SK-N-SH treated with all-trans-retinoic acid at 6 μM for 48 hours (cell line): Measurements from ENCODE around the gene COL23A1.

Experiments
- ATAC-seq: fragments of 200-7000 bp; cut with Tn5 transposase; 3 replicates; pipeline ENCODE4 v1.9.1; 2020; ENCODE audit warnings: mild to moderate bottlenecking, moderate library complexity
- BACH2 ChIP-seq: fragments of 250-450 bp; sonication (Bioruptor Pico); IDR thresholded peaks from 2 replicates; pipeline ENCODE4 v1.9.0; 2021; ENCODE audit warnings: mild to moderate bottlenecking, borderline replicate concordance
- CREB5 ChIP-seq: fragments of 250-450 bp; sonication (Bioruptor Pico); IDR thresholded peaks from 2 replicates; pipeline ENCODE4 v1.5.1; 2020; ENCODE audit warnings: low read depth, mild to moderate bottlenecking, moderate library complexity
- CSDC2 ChIP-seq: fragments of 250-450 bp; sonication (Bioruptor Pico); IDR thresholded peaks from 2 replicates; pipeline ENCODE4 v1.5.0; 2020; ENCODE audit warnings: mild to moderate bottlenecking, moderate library complexity
- CSRNP3 ChIP-seq: fragments of 250-450 bp; sonication (Bioruptor Pico); IDR thresholded peaks from 2 replicates; pipeline ENCODE4 v1.5.1; 2021; ENCODE audit warnings: mild to moderate bottlenecking, moderate library complexity
- ESRRG ChIP-seq: fragments of 250-450 bp; sonication (Bioruptor Pico); IDR thresholded peaks from 2 replicates; pipeline ENCODE4 v1.6.1; 2021; ENCODE audit warnings: mild to moderate bottlenecking
- GLIS3 ChIP-seq: fragments of 250-450 bp; sonication (Bioruptor Pico); IDR thresholded peaks from 2 replicates; pipeline ENCODE4 v1.5.0; 2020; ENCODE audit warnings: mild to moderate bottlenecking, moderate library complexity
- ISL1 ChIP-seq: fragments of 250-450 bp; sonication (Bioruptor Pico); IDR thresholded peaks from 2 replicates; pipeline ENCODE4 v2.1.2; 2022; ENCODE audit warnings: mild to moderate bottlenecking, moderate library complexity
- POU6F1 ChIP-seq: fragments of 250-450 bp; sonication (Bioruptor Pico); IDR thresholded peaks from 2 replicates; pipeline ENCODE4 v1.8.0; 2021; ENCODE audit warnings: low read depth, mild to moderate bottlenecking, moderate library complexity, borderline replicate concordance
- PPARA ChIP-seq: fragments of 250-450 bp; sonication (Bioruptor Pico); IDR thresholded peaks from 2 replicates; pipeline ENCODE4 v1.5.0; 2020; ENCODE audit warnings: mild to moderate bottlenecking, borderline replicate concordance
- RARB ChIP-seq: fragments of 250-450 bp; sonication (Bioruptor Pico); IDR thresholded peaks from 2 replicates; pipeline ENCODE4 v1.8.0; 2021; ENCODE audit warnings: mild to moderate bottlenecking, moderate library complexity
- SNAI2 ChIP-seq: fragments of 250-450 bp; sonication (Bioruptor Pico); IDR thresholded peaks from 2 replicates; pipeline ENCODE4 v1.5.0; 2020; ENCODE audit warnings: mild to moderate bottlenecking, moderate library complexity
- TCF4 ChIP-seq: fragments of 250-450 bp; sonication (Bioruptor Pico); IDR thresholded peaks from 2 replicates; pipeline ENCODE4 v1.8.0; 2021; ENCODE audit warnings: mild to moderate bottlenecking, moderate library complexity, borderline replicate concordance
- TOX ChIP-seq: fragments of 250-450 bp; sonication (Bioruptor Pico); IDR thresholded peaks from 2 replicates; pipeline ENCODE4 v1.8.0; 2021; ENCODE audit warnings: mild to moderate bottlenecking, moderate library complexity, borderline replicate concordance
- TSHZ2 ChIP-seq: fragments of 250-450 bp; sonication (Bioruptor Pico); IDR thresholded peaks from 2 replicates; pipeline ENCODE4 v1.5.0; 2020; ENCODE audit warnings: mild to moderate bottlenecking, moderate library complexity
- ZC3H10 ChIP-seq: fragments of 250-450 bp; sonication (Bioruptor Pico); IDR thresholded peaks from 2 replicates; pipeline ENCODE4 v1.5.1; 2021; ENCODE audit warnings: mild to moderate bottlenecking, moderate library complexity
- ZFP3 ChIP-seq: fragments of 250-450 bp; sonication (Bioruptor Pico); IDR thresholded peaks from 2 replicates; pipeline ENCODE4 v1.5.0; 2020; ENCODE audit warnings: mild to moderate bottlenecking, moderate library complexity
- ZFP30 ChIP-seq: fragments of 450-650 bp; formaldehyde crosslinking; IDR thresholded peaks from 2 replicates; pipeline ENCODE4 v1.5.0; 2022; ENCODE audit warnings: mild to moderate bottlenecking, moderate library complexity
- ZNF565 ChIP-seq: fragments of 450-650 bp; formaldehyde crosslinking; conservative IDR thresholded peaks from 2 replicates; pipeline ENCODE4 v1.5.0; 2020; ENCODE audit warnings: low read depth, mild to moderate bottlenecking, moderate library complexity
- ZNF70 ChIP-seq: fragments of 450-650 bp; formaldehyde crosslinking; IDR thresholded peaks from 2 replicates; pipeline ENCODE4 v1.5.0; 2020; ENCODE audit warnings: mild to moderate bottlenecking, moderate library complexity
- ZNF8 ChIP-seq: fragments of 450-650 bp; formaldehyde crosslinking; IDR thresholded peaks from 2 replicates; pipeline ENCODE4 v1.5.0; 2020; ENCODE audit warnings: mild to moderate bottlenecking, moderate library complexity

The COL23A1 gene

DNA sequence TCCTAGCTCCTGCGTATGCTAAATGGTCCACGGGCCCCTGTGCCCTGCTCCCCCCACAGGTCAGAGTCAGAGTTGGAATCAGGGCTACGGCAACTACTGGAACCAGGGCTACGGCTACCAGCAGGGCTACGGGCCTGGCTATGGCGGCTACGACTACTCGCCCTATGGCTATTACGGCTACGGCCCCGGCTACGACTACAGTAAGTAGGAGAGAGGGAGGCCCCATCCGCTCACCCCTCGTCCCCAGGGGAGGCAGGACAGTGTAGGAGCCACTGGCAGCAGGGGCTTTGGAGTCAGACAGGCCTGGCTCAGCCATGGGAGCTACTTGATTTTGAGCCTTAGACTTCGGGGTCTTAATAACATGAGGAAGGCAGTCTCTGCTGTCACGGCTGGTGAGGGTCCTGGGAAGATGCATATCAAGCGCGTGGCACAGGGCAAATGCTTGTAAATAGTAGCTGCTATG, 380.1 kb downstream of the COL23A1 start (continued):
- TF ChIP-seq POU6F1 (CRISPR knock-in tag): no peak
- no peak for TF ChIP-seq ZNF565 (CRISPR knock-in tag)
- TF ChIP-seq ZFP3 (CRISPR knock-in tag): no peak
- no peak for TF ChIP-seq GLIS3 (CRISPR knock-in tag)
- no peak for TF ChIP-seq ZC3H10
- no peak for TF ChIP-seq ISL1
- no peak for TF ChIP-seq ESRRG (CRISPR knock-in tag)
- TF ChIP-seq TCF4 (CRISPR knock-in tag): no peak

GRCh38 chr5:178209334-178210072, 380.7 kb downstream of the COL23A1 start:
- no peak for TF ChIP-seq TOX (CRISPR knock-in tag)
- no peak for TF ChIP-seq ZFP30 (CRISPR knock-in tag)
- no peak for TF ChIP-seq RARB (CRISPR knock-in tag)
- TF ChIP-seq TSHZ2: no peak
- no peak for TF ChIP-seq GLIS3 (CRISPR knock-in tag)
- TF ChIP-seq TCF4 (CRISPR knock-in tag): no peak
- TF ChIP-seq ZNF8 (CRISPR knock-in tag): no peak
- TF ChIP-seq PPARA: no peak
- TF ChIP-seq ZNF565 (CRISPR knock-in tag): no peak
- no peak for TF ChIP-seq CSRNP3 (CRISPR knock-in tag)
- TF ChIP-seq SNAI2 (CRISPR knock-in tag): no peak
- no peak for ATAC-seq

- TF ChIP-seq ZNF70 (CRISPR knock-in tag) (no peak), TCF4 (CRISPR knock-in tag) (no peak), ZNF565 (CRISPR knock-in tag) (no peak), CSDC2 (no peak), CREB5 (no peak)
- ATAC-seq: no peak
These were observed 381.5 kb downstream of the COL23A1 start for GRCh38 chr5:178208540-178209227.

GRCh38 chr5:178207917-178208280, 382.3 kb downstream of the COL23A1 start:
- ATAC-seq: no peak

More at GRCh38 chr5:178207917-178208280, 382.3 kb downstream of the COL23A1 start:
- TF ChIP-seq BACH2 (CRISPR knock-in tag): no peak
- no peak for TF ChIP-seq CREB5
- TF ChIP-seq GLIS3 (CRISPR knock-in tag): no peak
- no peak for TF ChIP-seq TCF4 (CRISPR knock-in tag)
- no peak for TF ChIP-seq RARB (CRISPR knock-in tag)
- TF ChIP-seq ZC3H10: no peak
- no peak for TF ChIP-seq CSDC2
- TF ChIP-seq ZFP30 (CRISPR knock-in tag): no peak
- no peak for TF ChIP-seq CSRNP3 (CRISPR knock-in tag)
- no peak for TF ChIP-seq ZNF70 (CRISPR knock-in tag)
- TF ChIP-seq, all 23 proteins: peak for 0
